Omental fat pad (tissue), 4 donors: ENCODE data around the gene HSD11B2. TPM values are rescaled to one million over a fixed set of nuclear protein-coding genes. Genes with fewer than 3 reads are reported as not detected.
A peak's percentile ranks its signal among the peaks of the same experiment; 100 is the strongest.

Experiments
- ATAC-seq: fragments of 150-250 bp; one replicate; pipeline ENCODE4 v1.9.1; 2016; ENCODE audit warnings: mild to moderate bottlenecking, moderate library complexity; ENCODE audit not compliant: low FRiP score
- DNase-seq: peaks from one replicate; pipeline ENCODE4 v3.0.0-alpha.2; 2019; ENCODE audit warnings: low spot score
- total RNA-seq, 4 donors: library from RNA; depleted of rRNA; stranded (reverse); fragments of >200 nt; gene quantifications; one replicate each; pipeline ENCODE4 v1.1.0, GENCODE V29; 2016
- TF ChIP-seq, protein P1 (sequence below), 3 donors: fragments of 450-650 bp; IDR thresholded peaks; one replicate each; pipeline ENCODE4 v1.5.1; 2016 to 2017; ENCODE audit warnings: antibody characterized with exemption in 3 of 3, mild to moderate bottlenecking in 3 of 3, moderate library complexity in 2 of 3

Gene HSD11B2
- total RNA-seq, 4 donors from 2014 or later: 1.7 to 2.7 (median 2.0) TPM; not detected in 1

DNA sequence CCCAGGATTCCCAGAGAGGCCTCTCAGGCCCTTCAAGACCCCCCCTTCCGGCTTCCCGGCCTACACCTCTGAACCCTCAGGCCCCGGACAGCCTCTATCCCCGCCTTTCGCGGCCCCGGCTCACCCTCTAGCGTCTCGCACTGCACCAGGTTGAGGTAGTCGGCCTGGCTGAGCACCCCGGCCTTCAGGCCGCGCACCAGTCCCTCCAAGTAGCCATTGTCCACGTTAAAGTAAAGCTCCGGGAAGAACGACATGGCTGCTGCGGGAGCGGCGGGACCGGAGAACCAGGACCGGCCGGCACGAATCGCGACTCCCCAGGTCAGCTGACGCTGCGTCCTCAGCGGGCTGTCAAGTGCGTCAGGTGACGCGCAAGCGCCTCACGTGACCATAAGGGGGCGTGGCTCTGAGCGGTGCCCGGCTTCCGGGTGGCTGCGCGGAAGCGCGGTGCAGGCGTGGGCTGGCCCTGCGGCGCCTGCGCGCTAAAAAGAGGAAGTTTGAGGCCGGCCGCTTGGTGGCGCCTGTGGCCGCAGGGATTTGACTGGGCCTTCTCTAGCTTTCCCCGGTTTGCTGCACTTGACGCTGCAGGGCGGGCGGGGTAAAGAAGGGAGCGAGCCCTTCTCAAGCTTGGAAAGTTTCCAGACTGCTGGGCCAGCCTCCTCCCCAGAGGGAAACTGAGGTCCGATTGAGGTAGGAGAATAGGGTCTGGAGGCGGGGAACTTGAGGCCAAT, 50.1 kb downstream of the HSD11B2 start, which contains the start of gene ATP6V0D1:
Gene ATP6V0D1 (minus strand): TSS at position 325 of the 728 bp plus-strand sequence. CDS start 71 bp downstream, at position 254.
- TF ChIP-seq, protein P1, sequence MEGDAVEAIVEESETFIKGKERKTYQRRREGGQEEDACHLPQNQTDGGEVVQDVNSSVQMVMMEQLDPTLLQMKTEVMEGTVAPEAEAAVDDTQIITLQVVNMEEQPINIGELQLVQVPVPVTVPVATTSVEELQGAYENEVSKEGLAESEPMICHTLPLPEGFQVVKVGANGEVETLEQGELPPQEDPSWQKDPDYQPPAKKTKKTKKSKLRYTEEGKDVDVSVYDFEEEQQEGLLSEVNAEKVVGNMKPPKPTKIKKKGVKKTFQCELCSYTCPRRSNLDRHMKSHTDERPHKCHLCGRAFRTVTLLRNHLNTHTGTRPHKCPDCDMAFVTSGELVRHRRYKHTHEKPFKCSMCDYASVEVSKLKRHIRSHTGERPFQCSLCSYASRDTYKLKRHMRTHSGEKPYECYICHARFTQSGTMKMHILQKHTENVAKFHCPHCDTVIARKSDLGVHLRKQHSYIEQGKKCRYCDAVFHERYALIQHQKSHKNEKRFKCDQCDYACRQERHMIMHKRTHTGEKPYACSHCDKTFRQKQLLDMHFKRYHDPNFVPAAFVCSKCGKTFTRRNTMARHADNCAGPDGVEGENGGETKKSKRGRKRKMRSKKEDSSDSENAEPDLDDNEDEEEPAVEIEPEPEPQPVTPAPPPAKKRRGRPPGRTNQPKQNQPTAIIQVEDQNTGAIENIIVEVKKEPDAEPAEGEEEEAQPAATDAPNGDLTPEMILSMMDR (IDR thresholded peaks at IDR 0.05): peak in 2 of 3 donors; percentile 20 to 64
- ATAC-seq: peak; percentile 93
- DNase-seq: peak; percentile 98

DNA sequence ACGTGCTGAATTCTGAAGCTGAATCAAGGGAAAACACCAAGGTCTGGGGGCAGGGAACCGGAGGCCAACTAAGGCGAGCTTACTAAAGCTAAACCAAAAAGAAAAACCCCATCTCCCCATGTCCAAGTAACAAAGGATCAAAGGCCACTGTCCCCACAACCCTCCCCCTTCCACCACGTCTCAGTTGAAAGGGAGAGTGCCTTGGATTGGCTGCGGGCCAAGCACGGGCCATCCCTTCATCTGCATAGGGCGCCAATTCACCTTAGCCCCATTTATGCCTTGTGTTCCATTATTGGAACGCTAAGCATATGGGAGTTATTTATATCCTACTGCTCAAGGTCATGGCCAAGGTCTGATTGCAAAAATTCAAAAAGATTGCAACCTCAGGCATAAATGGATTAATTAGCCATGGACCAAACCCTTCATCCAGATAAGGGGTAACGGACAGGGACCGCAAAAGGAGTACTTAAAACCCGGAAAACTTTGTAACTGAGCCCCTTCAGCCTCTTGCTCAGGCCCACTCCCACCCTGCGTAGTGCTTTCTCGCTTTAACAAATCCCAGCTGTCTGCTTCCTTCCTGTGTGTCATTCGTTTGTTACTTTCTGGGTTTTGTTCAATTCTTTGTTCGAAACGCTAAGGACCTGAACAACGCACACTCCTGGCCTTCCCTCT, 50.8 kb downstream of the HSD11B2 start:
- DNase-seq (no peak), ATAC-seq (peak; percentile 10)
- TF ChIP-seq, protein P1 (IDR thresholded peaks at IDR 0.05): no peak

DNA sequence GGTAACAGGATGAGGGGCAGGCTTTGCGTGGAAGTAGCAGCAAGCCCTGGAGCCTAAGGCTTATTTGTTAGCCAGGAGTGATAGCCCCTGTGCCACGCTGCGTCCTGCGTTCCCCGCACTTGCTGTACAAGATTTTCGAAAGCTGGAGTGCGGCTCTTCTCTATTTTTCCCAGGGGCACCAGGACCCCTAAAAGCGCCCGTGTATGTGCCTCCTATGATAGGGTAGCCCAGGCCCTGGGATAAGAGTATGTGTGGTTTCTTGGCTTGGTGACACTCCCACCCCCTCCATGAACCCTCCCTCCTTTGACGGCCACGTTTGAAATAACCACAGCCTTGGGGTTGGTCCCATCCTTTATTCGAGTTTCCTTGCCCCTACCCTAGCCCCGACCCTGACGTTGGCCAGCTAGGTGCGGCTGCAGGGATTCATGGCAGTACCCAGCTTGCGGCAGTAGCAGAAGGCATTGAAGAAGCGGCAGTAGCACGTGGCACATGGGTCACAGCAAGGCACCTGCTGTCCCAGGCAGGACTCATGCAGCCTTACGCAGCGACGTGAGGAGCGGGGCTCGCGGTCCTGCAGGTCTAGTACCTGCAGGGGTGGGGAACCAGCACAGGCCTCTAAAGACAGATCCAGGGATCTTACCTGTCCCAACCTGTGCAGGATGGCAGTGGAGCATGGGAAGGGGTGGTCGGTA, 51.5 kb downstream of the HSD11B2 start:
- no peak for DNase-seq
- TF ChIP-seq, protein P1 (IDR thresholded peaks at IDR 0.05): no peak
- no peak for ATAC-seq

DNA sequence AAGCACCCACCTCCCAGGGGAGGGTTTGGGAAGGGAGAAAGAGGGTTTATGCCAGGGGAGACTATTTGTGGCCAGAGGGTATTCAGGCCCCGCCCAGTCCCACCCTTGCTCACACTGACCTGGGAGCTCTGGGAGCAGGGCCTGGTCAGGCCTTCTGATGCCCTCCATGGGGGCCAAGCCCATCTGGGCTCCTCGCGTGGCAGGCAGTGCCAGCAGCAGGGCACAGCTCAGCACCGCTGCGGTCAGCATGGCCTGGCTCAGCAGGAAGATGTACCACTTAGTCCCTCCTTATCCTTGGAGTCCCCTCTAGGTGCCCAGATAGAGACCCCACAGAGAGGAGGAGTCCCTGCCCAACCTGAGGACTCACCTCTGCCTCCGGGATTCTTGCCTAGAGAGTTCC, 52.2 kb downstream of the HSD11B2 start, which contains the start of gene AGRP:
Gene AGRP (minus strand): TSS at position 398 of the 400 bp plus-strand sequence. CDS start 149 bp downstream, at position 249.
- TF ChIP-seq, protein P1 (IDR thresholded peaks at IDR 0.05): no peak
- ATAC-seq (no peak), DNase-seq (no peak)

DNA sequence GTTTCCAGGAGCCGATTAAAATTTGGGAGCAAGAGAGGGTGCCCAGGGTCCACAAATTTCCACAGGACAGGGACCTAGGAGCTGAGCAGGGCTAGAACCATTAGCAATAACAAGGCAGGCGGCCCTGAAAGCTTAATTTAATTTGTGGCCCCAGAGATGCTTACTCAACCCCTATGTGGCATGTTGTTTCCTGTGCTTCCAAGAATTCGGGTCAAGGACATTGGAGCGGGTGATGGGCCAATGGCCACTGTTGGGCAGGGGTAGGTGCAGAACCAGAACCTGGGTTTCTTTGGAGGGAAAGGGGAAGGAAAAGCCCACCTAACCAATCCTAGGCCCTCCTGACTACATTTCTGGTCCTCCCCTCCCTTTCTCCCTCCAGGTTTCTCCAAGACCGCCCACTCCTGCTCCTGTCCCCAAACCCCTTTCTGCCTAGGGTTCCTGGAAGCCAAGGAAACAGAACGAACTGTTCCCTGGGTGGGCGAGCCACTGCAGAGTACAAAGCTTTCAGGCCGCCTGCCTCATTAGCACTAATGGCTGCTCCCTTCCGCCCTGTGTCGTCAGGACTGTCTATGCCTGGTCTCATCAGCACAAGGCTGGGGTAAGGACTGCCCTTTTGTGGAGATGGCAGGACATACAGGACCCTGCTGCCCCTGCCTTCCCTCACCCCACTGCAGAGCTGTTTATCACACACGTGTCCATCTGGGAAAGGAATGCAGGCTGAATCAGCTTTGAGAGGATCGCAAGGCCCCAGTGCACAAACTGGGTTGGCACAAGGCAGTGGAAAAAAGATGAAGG, 53.0 kb downstream of the HSD11B2 start:
- TF ChIP-seq, protein P1 (IDR thresholded peaks at IDR 0.05): no peak
- DNase-seq (no peak), ATAC-seq (no peak)

DNA sequence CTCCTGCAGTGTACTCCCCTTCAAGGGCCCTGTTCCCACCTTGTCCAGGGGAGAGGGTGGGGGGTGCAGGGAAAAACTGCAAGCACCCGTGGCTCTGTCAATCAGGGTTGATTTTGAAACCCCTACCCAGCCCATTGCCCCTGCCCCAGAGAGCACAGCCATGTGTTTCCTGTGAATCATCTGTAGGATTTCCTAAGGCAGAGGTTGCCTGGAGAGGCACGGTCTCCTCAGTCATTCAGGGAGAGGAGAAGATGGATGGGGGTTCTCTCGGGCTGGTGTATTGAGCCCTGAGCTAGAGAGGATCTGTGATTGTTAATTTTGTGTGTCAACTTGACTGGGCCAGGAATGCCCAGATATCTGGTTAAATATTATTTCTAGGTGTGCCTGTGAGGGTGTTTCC, 55.9 kb downstream of the HSD11B2 start:
- ATAC-seq (no peak), DNase-seq (no peak)
- TF ChIP-seq, protein P1 (IDR thresholded peaks at IDR 0.05): no peak
